ENCODE data around the gene IL1RAPL1.
"Not testable (repeated sequence)": the region's sequence is repeated elsewhere in the genome, so short reads cannot be mapped to it uniquely, and the experiment has no call there.

The IL1RAPL1 gene

DNA sequence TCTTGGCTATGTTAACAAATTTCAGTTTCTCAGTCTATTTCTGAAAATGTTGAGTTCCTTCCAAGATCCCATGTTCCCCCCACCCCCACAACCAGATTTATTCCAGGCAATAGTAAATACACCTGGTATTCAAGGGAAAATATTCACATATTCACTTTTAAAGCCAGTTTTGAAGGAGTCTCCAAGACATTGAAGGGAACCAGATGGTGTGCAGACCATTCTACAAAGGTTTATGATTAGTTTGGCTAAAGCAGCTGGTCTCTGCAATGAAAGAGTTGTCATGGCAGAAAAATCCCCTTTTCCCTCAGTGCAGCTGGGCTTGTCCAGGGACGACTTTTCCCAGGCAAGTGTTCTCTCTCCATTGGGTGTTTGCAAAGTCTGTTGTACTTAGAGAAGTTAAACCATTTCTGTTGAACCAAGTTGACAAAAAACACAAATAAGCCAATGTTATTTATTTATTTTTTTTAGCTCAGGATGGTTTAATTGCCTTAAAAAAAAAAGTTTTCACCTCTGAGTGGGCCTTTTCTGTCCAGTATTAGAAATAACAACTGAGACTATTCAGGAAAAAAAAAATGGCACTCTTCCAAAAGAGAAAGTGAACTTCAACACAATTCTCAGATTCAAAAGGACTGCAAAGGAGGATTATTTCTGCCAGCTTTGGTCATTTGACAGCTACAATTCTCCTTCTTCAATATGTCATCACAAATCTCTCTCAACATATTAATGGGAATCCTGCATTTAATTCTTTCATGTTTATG, 410.6 kb downstream of the IL1RAPL1 start:
- DNase-seq, result no peak

GRCh38 chrX:28998609-28999135, 411.4 kb downstream of the IL1RAPL1 start:
- DNase-seq, result no peak

DNA sequence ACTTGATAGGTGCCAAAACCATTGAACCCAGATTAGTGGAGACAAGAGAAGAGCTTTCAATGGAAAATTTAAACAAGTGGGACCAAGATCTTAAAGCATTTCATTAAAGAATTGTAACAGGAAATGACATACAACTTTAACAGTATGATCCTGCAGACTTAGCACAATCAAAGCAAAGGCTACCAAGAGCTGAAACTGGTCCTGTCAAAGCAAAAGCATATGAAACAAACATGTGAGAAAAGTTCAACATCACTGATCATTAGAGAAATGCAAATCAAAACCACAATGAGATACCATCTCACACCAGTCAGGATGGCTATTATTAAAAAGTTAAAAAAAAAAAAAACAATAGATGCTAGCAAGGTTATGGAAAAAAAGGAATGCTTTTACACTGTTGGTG, 425.6 kb downstream of the IL1RAPL1 start:
- no peak for DNase-seq

DNA sequence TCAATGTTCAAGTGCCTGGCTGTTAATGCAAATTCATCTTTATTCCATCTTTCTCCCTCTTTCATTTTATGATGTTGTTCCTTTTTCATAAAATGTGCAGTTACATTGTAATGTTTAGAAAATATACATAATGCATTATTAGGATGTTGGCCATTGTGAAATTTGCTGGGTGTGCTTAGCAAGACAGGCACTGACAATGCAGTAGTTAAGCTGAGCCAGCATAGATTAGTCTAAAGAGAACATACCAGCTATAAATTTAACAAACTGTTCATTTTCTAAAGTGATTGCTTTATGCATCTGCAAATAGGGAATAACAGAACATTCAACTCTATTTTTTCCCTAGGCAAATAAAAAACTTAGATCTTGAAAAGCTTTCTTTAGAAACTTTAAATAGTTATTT, 436.0 kb downstream of the IL1RAPL1 start:
- no peak for DNase-seq

DNA sequence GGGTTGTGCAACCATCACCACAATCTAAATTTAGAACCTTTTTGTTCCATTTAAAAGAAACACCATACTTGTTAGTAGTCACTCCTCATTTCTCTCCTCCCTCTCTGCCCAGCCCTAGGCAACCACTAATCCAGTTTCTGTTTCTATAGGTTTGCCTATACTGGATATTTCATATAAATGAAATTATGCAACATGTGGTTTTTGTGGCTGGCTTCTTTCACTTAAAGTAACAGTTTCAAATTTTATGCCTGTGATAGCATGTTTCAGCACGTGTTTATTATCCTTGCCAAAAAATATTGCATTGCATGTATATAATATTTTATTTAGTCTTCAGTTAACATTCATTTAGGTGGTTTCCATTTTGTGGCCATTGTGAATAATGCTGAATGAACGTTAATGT, 437.6 kb downstream of the IL1RAPL1 start:
- no peak for DNase-seq

GRCh38 chrX:29039501-29039900, 452.3 kb downstream of the IL1RAPL1 start:
- DNase-seq, result no peak

GRCh38 chrX:29040160-29040559, 452.9 kb downstream of the IL1RAPL1 start:
- no peak for DNase-seq

DNA sequence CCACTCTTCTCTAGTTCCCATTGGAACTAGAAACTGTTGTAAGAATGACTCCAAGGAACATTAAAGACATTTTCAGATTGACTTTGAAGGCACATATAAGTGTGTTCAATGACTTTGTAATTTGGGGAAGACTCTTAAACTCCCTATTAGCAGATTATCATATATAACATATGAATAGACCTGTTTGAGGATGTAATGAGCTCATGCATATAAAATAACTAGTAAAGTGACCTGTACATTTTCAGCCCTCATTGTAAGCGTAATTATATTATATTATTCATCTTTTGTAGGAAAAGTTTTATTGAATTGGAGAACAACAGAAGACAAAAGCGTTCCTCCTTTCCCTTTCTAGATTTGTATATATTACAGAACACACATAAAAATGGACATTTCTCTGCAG, 455.1 kb downstream of the IL1RAPL1 start:
- no peak for DNase-seq

GRCh38 chrX:29043746-29044145, 456.5 kb downstream of the IL1RAPL1 start:
- DNase-seq, result no peak

DNA sequence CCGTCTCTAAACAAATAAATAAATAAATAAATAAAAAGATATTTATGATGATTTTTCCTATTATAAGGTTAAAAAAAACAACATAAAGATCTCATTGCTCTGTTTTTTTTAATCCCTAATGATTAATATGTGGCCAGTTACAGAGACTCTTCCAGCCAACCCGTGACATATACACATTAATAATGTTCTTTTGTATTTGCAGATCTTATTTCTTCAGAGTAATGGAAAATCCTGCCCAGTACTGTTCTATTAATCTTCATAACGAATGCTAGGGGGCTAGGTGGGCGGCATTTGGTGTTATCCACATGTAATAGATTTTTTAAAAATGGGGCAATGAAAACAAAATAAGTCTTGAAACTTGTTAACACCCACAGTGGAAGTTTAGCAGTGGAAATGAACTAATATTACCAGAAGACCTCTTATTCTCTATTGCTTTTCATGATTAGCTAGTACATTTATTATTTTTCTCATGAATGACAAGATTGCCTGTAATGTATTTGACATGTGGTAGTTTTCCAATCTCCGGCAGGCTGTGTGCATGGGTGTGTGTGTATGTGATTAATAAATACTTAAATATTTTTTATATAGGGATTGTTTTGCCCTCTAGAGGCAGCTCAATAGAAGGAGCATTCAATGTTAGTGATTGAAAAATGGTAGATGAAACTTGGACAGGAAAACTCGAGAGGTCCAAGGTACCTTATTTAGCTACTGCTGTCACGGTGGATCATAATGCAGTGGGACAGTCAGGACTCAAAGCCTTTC, 457.4 kb downstream of the IL1RAPL1 start:
- no peak for DNase-seq

GRCh38 chrX:29065477-29065876, 478.2 kb downstream of the IL1RAPL1 start:
- DNase-seq, result no peak

DNA sequence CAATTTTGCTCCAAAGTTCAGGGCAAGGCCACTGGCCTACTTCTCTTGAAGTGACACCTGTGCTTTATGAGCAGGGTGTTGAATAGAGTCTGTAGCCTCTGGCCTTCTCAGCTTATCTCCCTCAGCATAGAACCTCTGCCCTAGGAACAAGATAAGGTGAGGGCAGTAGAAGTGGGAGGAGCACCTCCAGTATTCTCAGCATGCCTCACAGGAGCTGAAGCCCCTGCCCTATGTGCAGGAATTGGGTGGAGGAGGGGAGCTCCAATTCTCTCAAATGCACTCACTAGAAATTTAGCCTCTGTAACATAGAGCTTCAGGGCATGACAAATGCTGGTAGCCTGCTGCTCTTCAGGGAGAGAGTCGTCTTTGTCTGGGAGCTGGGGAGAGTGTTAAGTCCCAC, 479.3 kb downstream of the IL1RAPL1 start:
- DNase-seq, result no peak

DNA sequence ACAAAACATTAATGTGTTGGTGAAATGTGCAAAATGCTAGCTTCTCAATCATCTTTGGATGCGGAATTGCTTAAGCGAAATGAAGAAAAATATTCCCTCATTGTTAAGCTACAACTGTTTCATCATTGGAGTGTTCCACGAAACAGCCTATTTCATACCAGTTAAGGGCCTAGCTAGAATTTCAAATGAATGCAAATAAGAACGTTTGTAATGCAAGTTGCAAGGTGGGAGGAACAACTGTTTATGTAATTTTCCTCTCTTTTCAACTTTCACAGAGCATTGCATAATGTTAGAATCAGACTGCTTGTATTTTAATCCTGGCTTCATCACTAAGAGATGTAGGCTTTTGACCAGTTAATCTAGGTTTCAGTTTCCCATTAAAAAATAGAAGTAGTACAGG, 480.1 kb downstream of the IL1RAPL1 start:
- DNase-seq, result no peak

- DNase-seq, result no peak
These were observed 484.5 kb downstream of the IL1RAPL1 start for GRCh38 chrX:29071525-29072320.

GRCh38 chrX:29082558-29082957, 495.3 kb downstream of the IL1RAPL1 start:
- DNase-seq, result no peak

GRCh38 chrX:29083823-29084222, 496.6 kb downstream of the IL1RAPL1 start:
- DNase-seq, result no peak

GRCh38 chrX:29090811-29091210, 503.6 kb downstream of the IL1RAPL1 start:
- no peak for DNase-seq

DNA sequence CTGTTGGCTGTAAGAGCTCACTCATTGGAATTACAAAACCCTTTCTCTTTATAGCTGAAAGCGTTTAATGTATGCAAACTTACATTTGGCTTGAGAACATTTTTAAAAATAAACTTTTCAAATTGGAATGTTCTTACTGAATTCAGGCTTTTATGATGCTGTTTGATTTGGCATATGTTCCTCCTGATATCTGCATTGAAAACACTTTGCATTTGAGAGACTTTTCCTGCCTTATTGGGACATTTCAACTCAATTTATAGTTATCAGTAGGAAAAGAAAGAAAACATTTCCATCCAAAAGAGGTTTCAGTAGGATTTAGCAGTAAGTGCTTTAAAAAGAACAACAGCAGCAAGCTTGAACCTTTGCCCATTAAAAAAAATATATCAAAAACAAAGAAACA, 520.0 kb downstream of the IL1RAPL1 start:
- DNase-seq, result no peak

- DNase-seq, result no peak
These were observed 522.8 kb downstream of the IL1RAPL1 start for GRCh38 chrX:29110041-29110440.

DNA sequence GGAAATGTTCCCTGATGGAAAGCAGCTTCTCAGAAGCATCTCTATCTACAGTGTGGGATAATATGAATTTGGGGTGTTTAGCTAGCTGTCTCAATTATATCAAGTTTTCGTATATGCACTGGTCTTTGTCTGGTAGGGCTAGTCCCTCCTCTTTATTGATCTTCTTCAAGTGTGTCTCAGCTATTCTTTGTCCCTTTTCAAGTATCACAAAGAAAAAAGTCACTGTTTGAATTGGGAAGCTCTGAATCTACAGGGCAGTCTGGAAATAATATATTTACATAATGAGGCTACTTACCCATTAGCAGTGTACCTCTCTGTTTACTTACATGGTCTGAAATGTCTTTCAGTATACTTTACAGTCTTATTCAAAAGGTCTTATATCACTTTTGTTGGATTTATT, 526.0 kb downstream of the IL1RAPL1 start:
- no peak for DNase-seq

GRCh38 chrX:29122817-29123216, 535.6 kb downstream of the IL1RAPL1 start:
- DNase-seq, result not testable (repeated sequence)

GRCh38 chrX:29130905-29131304, 543.7 kb downstream of the IL1RAPL1 start:
- DNase-seq, result no peak

GRCh38 chrX:29136904-29137303, 549.7 kb downstream of the IL1RAPL1 start:
- DNase-seq, result no peak
